GM10266 (cell line): ENCODE results near the gene PERM1.

Source experiments
- DNase-seq: peaks from one replicate; pipeline ENCODE4 v3.0.0; 2012; ENCODE audit errors: extremely low spot score
- TF ChIP-seq, protein P1 (sequence below): IDR thresholded peaks from 2 replicates; pipeline ENCODE4 v1.5.1; 2012; ENCODE audit warnings: mild to moderate bottlenecking, low read depth; ENCODE audit not compliant: control insufficient read depth, insufficient read depth; ENCODE audit errors: missing control alignments

PERM1 gene

DNA sequence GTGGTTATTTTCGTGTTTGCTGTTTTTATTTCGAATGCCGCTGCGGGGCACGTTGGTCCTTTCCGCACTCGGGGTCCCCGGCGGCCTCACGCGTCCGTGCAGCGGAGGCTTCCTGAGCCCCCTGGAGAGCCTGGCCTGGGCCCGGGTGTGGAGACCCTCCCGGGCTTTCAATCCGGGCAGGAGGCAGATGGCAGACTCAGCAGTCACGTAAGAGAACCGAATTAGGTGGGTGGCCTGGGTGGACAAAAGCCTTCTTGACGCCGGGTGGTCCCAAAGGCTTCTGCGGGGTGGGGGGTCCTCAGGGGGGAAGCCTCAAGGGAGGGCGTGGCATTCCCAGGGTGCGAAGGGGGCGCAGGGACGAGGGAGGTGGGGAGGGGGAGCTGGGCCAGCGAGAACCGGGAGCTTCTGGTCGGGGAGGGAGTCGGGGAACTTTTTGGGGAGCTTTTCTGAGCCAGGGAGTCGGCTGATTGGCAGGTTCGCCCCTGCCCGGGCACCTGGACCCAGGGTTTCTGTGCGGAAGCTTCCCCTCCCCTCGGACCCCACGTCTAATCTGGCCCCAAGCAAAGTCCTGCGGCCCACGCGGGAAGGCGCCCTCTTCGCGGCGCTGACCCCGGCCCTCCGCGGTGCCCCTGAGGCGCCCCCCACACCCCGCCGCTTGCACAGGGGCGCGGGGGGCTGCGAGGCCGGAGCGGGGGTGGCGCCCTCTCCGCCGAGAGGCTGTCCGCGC is 19.3 kb upstream of the PERM1 start:
- no peak for DNase-seq
- TF ChIP-seq, protein P1, sequence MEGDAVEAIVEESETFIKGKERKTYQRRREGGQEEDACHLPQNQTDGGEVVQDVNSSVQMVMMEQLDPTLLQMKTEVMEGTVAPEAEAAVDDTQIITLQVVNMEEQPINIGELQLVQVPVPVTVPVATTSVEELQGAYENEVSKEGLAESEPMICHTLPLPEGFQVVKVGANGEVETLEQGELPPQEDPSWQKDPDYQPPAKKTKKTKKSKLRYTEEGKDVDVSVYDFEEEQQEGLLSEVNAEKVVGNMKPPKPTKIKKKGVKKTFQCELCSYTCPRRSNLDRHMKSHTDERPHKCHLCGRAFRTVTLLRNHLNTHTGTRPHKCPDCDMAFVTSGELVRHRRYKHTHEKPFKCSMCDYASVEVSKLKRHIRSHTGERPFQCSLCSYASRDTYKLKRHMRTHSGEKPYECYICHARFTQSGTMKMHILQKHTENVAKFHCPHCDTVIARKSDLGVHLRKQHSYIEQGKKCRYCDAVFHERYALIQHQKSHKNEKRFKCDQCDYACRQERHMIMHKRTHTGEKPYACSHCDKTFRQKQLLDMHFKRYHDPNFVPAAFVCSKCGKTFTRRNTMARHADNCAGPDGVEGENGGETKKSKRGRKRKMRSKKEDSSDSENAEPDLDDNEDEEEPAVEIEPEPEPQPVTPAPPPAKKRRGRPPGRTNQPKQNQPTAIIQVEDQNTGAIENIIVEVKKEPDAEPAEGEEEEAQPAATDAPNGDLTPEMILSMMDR, result no peak

DNA sequence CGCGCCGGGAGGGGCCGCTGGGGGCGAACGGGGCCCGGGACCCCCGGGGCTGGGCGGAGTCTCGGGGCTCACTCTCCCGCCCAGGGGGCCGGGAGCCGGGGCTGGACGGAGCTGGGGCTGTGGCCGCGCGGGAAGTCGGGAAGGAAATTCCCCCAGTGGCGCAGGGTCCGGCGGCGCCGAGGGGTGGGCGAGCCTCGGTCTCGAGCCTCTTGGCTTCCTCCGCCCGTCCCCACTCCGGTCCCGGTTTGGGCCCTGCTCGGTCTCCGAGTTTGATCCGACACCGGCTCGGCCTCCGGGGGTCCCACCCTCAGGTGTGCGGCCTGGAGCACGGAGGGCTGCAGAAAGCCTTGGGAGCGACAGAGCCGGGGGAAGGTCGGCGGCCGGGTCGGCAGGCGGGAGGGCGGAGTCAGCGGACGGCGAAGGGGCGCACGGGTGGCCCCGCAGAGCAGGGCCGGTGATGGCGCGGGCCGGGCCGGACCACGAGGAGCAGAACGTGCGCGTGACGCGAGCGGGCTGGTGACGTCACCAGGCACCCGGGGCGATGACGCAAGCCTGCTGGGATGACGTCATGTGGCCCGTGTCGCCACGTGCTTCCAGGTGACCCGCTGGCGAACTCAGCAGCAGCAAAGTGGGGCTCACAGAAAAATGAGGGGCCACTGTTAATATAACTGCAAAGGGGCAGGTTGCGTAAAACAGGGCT is 18.6 kb upstream of the PERM1 start:
- TF ChIP-seq, protein P1, result peak; percentile 1
- peak; percentile 93 for DNase-seq

DNA sequence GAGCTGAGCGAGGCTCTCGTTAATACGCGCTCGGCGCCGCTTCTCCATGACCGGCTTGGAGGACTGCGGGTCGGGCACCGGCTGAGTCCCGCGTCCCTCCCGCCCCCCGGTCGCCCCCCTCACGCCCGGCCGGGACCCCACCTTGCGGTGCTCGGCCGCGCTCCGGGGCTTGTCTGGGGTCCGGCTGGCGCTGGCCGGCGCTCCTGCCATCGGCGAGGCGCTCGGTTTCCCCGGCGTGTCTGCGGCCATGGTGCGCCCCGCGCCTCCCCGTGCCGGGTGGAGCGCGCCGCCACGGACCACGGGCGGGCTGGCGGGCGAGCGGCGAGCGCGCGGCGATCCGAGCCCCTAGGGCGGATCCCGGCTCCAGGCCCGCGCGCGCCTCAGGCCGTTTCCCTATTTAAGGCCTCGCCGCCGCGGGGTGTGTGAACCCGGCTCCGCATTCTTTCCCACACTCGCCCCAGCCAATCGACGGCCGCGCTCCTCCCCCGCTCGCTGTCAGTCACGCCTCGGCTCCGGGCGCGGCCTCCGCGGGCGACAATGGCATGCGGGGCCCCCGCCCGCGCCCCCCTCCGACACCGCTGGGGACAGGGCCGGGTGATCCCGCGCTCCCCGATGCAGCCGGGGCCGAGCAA is 17.9 kb upstream of the PERM1 start, which contains the start of gene HES4:
Gene HES4, minus strand, starts transcription at position 373 of the 632 bp plus-strand sequence. Its CDS starts 124 bp downstream, at position 249.
- TF ChIP-seq, protein P1, result no peak
- DNase-seq, result peak; percentile 86

DNA sequence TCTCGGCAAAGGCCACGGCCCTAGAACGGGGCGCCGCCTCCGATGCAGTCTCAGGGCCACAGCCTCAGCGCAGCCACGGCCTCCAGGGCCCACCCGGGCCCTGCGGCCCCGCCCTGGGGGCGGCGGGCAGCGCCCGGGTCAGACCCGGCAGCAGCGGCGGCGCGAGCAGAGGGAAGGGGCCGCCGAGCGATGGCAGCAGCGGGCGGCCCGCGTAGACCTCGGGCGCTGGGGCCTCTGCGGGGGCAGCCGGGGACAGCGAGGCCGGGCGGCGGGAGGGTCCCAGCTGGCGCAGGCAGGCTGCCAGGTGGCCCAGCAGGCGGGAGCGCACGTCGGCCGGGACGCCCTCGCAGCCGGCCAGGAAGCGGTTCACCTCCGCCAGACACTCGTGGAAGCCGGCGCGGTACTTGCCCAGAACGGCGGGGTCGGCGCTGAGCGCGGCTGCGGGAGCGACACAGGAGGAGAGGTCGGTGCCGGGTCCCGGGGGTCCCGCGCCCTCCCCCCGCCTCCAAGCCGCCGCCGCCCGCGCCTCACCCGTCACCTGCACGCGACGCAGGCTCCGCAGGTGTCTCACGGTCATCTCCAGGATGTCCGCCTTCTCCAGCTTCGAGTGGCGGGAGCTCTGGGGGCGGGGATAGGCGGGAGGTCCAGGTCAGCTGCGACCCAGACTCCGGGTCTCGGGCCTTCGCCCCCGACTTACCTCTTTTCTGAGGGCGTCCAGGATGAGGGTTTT is 17.3 kb upstream of the PERM1 start:
- DNase-seq, result peak; percentile 72
- TF ChIP-seq, protein P1, result peak; percentile 36

DNA sequence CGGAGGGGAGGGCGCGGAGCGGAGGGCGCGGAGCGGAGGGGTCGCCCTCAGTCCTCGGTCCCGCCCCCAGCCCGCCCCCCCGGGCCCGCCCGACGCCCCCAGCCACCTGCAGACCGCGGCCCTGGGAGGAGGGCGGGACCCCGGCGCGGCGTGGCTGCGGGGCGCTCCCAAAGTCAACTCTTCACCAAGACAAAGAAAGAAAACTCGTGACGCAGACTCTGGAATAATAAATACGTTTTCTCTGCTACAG is 16.8 kb upstream of the PERM1 start:
- TF ChIP-seq, protein P1, result no peak
- no peak for DNase-seq

DNA sequence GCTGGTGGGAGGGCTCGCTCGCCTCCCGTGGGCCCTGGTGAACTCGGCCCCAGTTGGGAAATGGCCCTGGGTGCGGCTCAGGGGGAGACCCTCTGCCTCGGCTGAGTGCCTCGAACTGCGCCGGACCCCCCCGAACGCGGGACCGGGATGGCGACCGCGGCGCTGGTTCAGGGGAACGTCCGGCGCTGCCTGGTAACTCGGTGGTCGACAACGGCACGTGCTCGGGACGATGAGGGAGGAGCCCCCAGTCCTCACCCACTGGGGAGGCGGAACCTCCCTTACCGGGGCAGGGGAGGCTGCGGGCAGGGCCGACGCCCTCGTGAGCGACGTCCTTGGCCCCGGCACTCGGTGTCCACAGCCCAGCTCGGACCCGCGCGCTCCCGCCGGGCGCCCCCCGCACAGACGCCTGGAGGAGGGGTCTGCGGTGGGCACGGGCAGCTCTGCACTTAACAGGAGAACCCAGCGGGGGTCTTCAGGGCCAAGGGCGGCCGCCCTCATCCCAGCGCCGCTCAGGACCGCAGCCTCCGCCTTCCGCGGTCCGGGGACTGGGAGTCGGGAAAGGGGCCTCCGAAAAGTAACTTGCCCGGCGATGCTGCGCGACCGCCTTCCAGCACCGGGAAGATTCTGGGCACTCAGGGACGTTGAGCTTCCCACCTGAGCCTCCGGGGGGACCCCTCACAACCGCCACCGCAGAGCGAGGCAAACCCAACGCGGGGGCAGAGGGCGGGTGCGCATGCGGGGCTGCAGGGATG is 16.3 kb upstream of the PERM1 start:
- TF ChIP-seq, protein P1, result no peak
- no peak for DNase-seq
